Muscle of leg (tissue), 11 donors: ENCODE data around the gene PIK3R6. TPM values are rescaled to one million over a fixed set of nuclear protein-coding genes. Genes with fewer than 3 reads are reported as not detected.

ENCODE experiments used
- DNase-seq: peaks from one replicate; pipeline ENCODE4 v3.0.0; 2013
- H3K27ac ChIP-seq: one replicate; pipeline ENCODE4 v1.5.1; 2013; ENCODE audit warnings: mild to moderate bottlenecking, low read length, control low read depth
- H3K27me3 ChIP-seq: one replicate; pipeline ENCODE4 v1.6.1; 2013; ENCODE audit warnings: low read length; ENCODE audit not compliant: control insufficient read depth, insufficient read depth
- H3K36me3 ChIP-seq: one replicate; pipeline ENCODE4 v1.6.1; 2013; ENCODE audit warnings: low read length; ENCODE audit not compliant: control insufficient read depth, insufficient read depth
- H3K4me1 ChIP-seq: one replicate; pipeline ENCODE4 v1.6.1; 2013; ENCODE audit warnings: low read length; ENCODE audit not compliant: control insufficient read depth, insufficient read depth
- H3K4me3 ChIP-seq: one replicate; pipeline ENCODE4 v1.5.1; 2013; ENCODE audit warnings: low read length, control low read depth
- H3K9me3 ChIP-seq: replicated peaks from 2 replicates; pipeline ENCODE4 v1.6.1; 2013; ENCODE audit warnings: low read depth, low read length; ENCODE audit not compliant: control insufficient read depth
- WGBS: methylation state at CpG from one replicate; pipeline ENCODE4 v1.1.5; 2013; ENCODE audit warnings: missing lambda C conversion rate; ENCODE audit not compliant: insufficient coverage; 5-methylcytosine and 5-hydroxymethylcytosine counted together
- polyA plus RNA-seq, 8 donors: library from polyadenylated mRNA; unstranded; fragments of 120-200 nt; gene quantifications; one replicate each; pipeline versions ENCODE4 v1.2.1 to v1.2.3, GENCODE V29; 2013; ENCODE audit warnings: inconsistent platforms in 1 of 8, low replicate concordance in 1 of 8; ENCODE audit not compliant: insufficient read length in 8 of 8, insufficient read depth in 1 of 8
- total RNA-seq: library from RNA; stranded (reverse); fragments of 120-200 nt; gene quantifications from one replicate; pipeline ENCODE4 v1.2.4, GENCODE V29; 2013

The PIK3R6 gene
- total and polyA plus RNA-seq, 9 donors = 1.5 to 6.5 (median 4.9) TPM

GRCh38 chr17:8825802-8826201, 41.7 kb downstream of the PIK3R6 start:
- no peak for DNase-seq
- H3K27ac ChIP-seq = no peak overlapping the region
- WGBS = 100% methylated on average over 1 of the region's 2 CpGs
- H3K27me3 ChIP-seq = no peaks in the 10 kb centered on the region
- no peaks in the 10 kb centered on the region for H3K4me1 ChIP-seq
- no peak overlapping the region for H3K4me3 ChIP-seq
- H3K36me3 ChIP-seq = no peaks in the 10 kb centered on the region
- H3K9me3 ChIP-seq = peaks cover 6% of the 10 kb centered on the region

- Histone ChIP-seq H3K4me3 (no peak overlapping the region), H3K36me3 (no peaks in the 10 kb centered on the region), H3K4me1 (peaks cover 2% of the 10 kb centered on the region), H3K27ac (no peak overlapping the region), H3K9me3 (peaks cover 6% of the 10 kb centered on the region), H3K27me3 (no peaks in the 10 kb centered on the region)
- no peak for DNase-seq
- WGBS = 100% methylated on average over 1 of the region's 5 CpGs
Measured at GRCh38 chr17:8823279-8823678, 44.2 kb downstream of the PIK3R6 start.

GRCh38 chr17:8822401-8823035, 45.0 kb downstream of the PIK3R6 start:
- Histone ChIP-seq H3K36me3 (no peaks in the 10 kb centered on the region), H3K4me1 (peaks cover 2% of the 10 kb centered on the region), H3K27me3 (peaks cover 4% of the 10 kb centered on the region), H3K4me3 (no peak overlapping the region), H3K9me3 (peaks cover 6% of the 10 kb centered on the region), H3K27ac (no peak overlapping the region)
- no peak for DNase-seq
- 80% methylated on average over 3 of the region's 5 CpGs for WGBS

DNA sequence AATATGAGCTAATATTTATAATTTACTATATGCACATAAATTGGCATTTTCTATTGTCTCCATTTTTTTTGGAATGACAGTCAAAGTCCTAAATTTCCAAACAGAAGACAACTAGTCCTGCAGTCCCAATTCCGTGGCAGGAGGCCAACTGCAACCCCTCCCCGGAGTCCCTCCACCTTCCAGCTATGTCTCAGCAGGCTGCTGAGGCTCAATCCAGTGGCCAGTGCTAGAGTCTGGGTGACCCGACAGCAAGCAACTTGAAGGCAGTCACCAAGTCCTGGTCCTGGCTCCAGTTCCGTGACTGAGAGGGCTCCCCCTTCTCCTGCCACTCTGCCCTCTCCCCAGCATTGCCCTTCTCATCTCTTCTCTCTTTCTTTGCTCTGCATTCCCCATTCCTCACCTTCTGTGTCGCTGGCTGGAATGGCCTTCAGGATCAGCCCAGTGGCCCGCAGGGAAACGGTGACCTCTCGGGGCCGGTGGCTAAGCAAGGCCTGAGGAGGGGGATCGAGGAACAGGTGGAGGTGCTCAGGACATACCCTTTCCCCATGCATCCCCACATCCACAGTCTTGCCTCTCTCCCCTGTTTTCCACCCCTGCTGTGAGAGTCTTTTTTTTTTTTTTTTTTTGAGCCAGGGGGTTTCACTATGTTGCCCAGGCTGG, 45.9 kb downstream of the PIK3R6 start:
- WGBS = 71% methylated on average over 4 of the region's 10 CpGs
- no peak for DNase-seq
- no peak overlapping the region for H3K4me3 ChIP-seq

DNA sequence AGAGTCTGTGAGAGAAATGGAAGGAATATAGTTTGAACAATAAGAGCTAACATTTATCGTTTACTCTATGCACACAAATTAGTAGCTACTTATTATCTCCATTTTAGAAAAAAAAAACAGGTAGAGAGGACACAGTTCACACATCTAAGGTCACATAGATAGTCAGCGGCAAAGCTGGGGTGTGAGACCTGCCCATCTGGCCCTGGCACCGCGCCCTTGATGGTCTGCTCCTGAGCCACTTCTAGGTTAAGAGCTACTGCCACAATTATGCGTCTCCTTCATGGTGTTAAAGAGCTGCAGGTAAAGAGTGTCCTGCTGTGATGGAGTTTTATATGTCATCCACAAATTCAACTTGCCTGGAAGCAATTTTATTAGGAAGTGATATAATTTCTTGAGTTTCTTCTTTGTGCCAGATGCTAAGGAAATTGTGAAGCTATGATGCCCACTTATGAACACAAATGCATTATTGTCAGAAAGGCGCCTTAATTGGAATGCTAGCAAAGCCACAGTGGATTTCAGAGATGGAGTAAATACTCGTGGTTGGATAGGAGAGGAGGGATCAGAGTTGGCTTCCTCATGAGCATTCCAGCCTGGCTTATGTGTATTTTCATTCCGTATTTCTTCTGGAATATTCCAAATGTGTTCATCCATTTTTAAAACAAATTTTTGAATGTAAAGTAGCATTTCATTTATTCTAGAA, 47.0 kb downstream of the PIK3R6 start:
- H3K36me3 ChIP-seq = no peaks in the 10 kb centered on the region
- no peak for DNase-seq
- H3K4me1 ChIP-seq = peaks cover 2% of the 10 kb centered on the region
- peaks cover 4% of the 10 kb centered on the region for H3K27me3 ChIP-seq
- 65% methylated on average over 3 of the region's 8 CpGs for WGBS
- no peak overlapping the region for H3K4me3 ChIP-seq
- H3K9me3 ChIP-seq = peaks cover 6% of the 10 kb centered on the region
- H3K27ac ChIP-seq = no peak overlapping the region

More for the DNA sequence above, 45.9 kb downstream of the PIK3R6 start:
- H3K27me3 ChIP-seq = peaks cover 4% of the 10 kb centered on the region
- H3K4me1 ChIP-seq = peaks cover 2% of the 10 kb centered on the region
- H3K27ac ChIP-seq = no peak overlapping the region
- peaks cover 6% of the 10 kb centered on the region for H3K9me3 ChIP-seq
- no peaks in the 10 kb centered on the region for H3K36me3 ChIP-seq

- H3K4me1 ChIP-seq = peaks cover 2% of the 10 kb centered on the region
- WGBS = 75% methylated on average over 1 of the region's 3 CpGs
- H3K4me3 ChIP-seq = no peak overlapping the region
- peaks cover 2% of the 10 kb centered on the region for H3K9me3 ChIP-seq
- DNase-seq = no peak
- no peak overlapping the region for H3K27ac ChIP-seq
- H3K36me3 ChIP-seq = no peaks in the 10 kb centered on the region
- H3K27me3 ChIP-seq = peaks cover 4% of the 10 kb centered on the region
Measured at GRCh38 chr17:8818654-8819330, 48.7 kb downstream of the PIK3R6 start.

GRCh38 chr17:8818047-8818446, 49.4 kb downstream of the PIK3R6 start:
- Histone ChIP-seq H3K4me3 (no peak overlapping the region), H3K4me1 (peaks cover 2% of the 10 kb centered on the region), H3K36me3 (no peaks in the 10 kb centered on the region), H3K27ac (no peak overlapping the region), H3K9me3 (no peaks in the 10 kb centered on the region), H3K27me3 (peaks cover 4% of the 10 kb centered on the region)
- no peak for DNase-seq
- 84% methylated on average over 7 of the region's 8 CpGs for WGBS

DNA sequence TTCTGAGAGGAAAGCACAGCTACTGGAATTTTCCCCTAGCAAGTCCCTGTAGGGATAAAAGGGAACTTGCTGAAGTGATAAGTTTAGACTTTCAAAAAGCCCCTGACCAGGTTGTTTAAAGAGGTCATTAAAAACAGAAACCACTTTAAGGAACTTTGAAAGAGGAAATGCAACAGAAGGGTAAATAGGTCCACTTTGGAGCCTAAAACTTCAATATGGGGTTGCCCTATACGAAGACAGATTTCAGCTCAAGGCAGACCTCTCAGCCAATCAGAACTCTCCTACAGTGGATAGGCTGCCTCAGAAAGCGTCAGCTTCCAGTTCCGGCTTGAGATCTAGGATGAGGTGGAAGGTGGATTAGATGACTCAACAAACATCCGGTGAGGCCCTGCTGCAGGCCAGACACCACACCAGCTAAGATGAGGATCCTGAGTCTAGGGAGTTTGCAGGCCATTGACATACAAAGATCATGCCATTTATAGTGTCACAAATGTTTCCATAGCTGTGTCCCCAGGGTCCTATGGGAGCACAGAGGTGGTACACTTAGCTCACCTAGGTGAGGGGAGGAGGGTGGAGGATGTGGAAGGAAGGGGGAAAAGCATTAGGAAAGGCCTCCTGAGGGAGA, 60.4 kb downstream of the PIK3R6 start:
- Histone ChIP-seq H3K36me3 (no peaks in the 10 kb centered on the region), H3K9me3 (no peaks in the 10 kb centered on the region), H3K4me1 (no peaks in the 10 kb centered on the region), H3K4me3 (no peak overlapping the region), H3K27me3 (no peaks in the 10 kb centered on the region), H3K27ac (peak overlapping the region; percentile 47)
- peak; percentile 62 for DNase-seq
- WGBS = 80% methylated on average over 1 of the region's 4 CpGs

DNA sequence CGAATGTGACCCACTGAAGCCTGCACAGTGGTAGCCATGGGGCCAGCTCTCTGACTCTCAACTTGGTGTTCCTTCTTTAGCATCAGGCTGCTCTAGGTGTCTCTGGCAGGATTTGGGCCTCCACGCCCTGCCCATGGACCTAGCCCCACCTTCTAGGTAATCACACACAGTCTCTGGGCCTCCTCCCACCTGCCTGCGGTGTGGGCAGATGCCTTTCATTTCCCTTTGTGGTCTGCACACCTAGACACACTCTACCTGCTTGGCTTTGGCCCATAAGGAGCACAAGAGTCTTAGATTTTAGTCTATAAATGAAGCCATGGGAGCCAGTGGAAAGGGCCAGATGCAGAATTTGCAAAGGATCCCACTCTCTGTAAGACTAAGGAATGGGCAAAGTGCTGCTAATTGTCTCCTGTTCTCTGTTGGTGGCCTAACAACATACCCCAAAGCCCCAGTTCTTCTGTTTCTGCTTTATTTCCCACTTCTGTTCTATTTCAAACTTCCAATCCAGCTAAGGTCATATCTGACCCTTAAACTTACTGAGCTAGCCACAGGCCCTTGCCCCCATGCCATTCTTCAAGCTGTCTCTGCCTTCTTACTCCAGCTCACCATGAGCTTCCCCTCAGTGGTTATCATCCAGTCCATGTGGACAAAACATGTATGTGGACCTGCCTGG, 61.1 kb downstream of the PIK3R6 start:
- Histone ChIP-seq H3K27me3 (no peaks in the 10 kb centered on the region), H3K36me3 (no peaks in the 10 kb centered on the region), H3K27ac (peak overlapping the region; percentile 47), H3K9me3 (no peaks in the 10 kb centered on the region), H3K4me3 (no peak overlapping the region), H3K4me1 (no peaks in the 10 kb centered on the region)
- DNase-seq = no peak
- 78% methylated on average over 2 of the region's 3 CpGs for WGBS
